22Rv1 (cell line): Measurements from ENCODE around the gene PALLD.

Experiments
- H3K27ac ChIP-seq: fragments of 450-650 bp; 2 replicates; pipeline ENCODE4 v1.5.1; 2017
- ZFX ChIP-seq: fragments of 450-650 bp; IDR thresholded peaks from 2 replicates; pipeline ENCODE4 v1.6.1; 2017; ENCODE audit warnings: antibody characterized with exemption, borderline replicate concordance
- TF ChIP-seq, protein P1 (sequence below): fragments of 450-650 bp; IDR thresholded peaks from 2 replicates; pipeline ENCODE4 v1.5.1; 2017; ENCODE audit warnings: mild to moderate bottlenecking

Gene PALLD

DNA sequence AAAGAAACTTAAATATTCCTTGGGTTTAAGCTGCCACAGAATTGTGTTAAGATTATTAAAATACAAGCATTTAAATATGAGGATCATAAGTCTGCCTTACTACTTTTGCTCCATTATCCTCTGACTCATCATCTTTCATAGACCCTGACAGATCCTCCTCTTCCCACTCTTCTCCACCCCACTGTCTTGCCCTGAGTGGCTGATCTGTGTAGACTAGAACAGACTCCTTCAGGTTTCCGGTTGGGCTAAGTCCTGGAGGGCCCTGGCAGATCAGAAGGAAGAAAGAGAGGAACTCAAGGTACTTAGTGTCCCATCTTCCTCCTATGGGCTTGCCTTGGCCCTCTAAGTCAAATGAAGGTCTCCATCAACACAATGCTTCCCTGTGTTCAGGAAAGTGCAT, 30.7 kb downstream of the PALLD start:
- no peak for TF ChIP-seq ZFX
- TF ChIP-seq, protein P1, sequence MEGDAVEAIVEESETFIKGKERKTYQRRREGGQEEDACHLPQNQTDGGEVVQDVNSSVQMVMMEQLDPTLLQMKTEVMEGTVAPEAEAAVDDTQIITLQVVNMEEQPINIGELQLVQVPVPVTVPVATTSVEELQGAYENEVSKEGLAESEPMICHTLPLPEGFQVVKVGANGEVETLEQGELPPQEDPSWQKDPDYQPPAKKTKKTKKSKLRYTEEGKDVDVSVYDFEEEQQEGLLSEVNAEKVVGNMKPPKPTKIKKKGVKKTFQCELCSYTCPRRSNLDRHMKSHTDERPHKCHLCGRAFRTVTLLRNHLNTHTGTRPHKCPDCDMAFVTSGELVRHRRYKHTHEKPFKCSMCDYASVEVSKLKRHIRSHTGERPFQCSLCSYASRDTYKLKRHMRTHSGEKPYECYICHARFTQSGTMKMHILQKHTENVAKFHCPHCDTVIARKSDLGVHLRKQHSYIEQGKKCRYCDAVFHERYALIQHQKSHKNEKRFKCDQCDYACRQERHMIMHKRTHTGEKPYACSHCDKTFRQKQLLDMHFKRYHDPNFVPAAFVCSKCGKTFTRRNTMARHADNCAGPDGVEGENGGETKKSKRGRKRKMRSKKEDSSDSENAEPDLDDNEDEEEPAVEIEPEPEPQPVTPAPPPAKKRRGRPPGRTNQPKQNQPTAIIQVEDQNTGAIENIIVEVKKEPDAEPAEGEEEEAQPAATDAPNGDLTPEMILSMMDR, result no peak
- H3K27ac ChIP-seq, result no peak overlapping the region

- H3K27ac ChIP-seq, result no peak overlapping the region
- no peak for TF ChIP-seq ZFX
- TF ChIP-seq, protein P1, result no peak
These were observed 31.5 kb downstream of the PALLD start for GRCh38 chr4:168528131-168528949.

DNA sequence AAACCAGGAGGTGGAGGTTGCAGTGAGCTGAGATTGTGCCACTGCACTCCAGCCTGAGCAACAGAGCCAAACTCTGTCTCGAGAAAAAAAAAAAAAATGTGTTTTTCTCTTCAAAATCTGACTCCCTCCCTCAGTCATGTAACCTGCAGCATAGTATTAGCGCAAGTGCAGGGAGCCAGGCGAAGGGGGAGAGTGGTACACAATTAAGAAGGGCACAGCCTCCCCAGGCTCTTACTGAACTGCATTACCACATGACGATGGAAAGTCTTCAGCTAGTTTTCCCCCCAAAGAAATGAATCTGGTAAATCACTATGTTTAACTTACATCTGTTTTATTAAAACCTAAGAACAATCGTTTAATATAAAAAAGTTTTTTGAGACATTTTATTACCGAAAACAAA, 32.4 kb downstream of the PALLD start:
- no peak overlapping the region for H3K27ac ChIP-seq
- TF ChIP-seq ZFX, result no peak

DNA sequence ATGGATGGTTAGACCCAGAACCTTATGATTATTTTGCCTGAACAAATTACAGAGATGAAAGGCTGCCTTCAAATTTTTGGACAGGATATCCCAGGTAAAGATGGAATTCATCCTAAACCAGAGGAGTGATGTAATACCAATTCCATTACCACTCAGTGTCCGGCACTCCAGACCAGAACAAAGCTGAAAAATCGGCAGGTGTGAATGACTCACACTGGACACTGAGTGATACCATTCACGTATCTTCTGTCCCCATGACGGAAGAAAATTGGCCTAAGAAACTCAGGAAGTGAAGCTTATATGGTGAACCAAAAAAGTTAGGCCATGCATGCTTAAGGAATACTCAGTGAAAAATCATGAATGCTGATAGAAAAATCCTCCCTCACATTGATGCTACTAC, 34.5 kb downstream of the PALLD start:
- TF ChIP-seq, protein P1, result no peak
- no peak for TF ChIP-seq ZFX
- H3K27ac ChIP-seq, result no peak overlapping the region

GRCh38 chr4:168534535-168534934, 37.7 kb downstream of the PALLD start:
- TF ChIP-seq, protein P1, result no peak
- TF ChIP-seq ZFX, result no peak
- H3K27ac ChIP-seq, result no peak overlapping the region

GRCh38 chr4:168535689-168536088, 38.8 kb downstream of the PALLD start:
- no peak overlapping the region for H3K27ac ChIP-seq
- no peak for TF ChIP-seq ZFX
- TF ChIP-seq, protein P1, result no peak

GRCh38 chr4:168536448-168536847, 39.6 kb downstream of the PALLD start:
- TF ChIP-seq ZFX, result no peak
- no peak overlapping the region for H3K27ac ChIP-seq

- TF ChIP-seq, protein P1, result no peak
- no peak for TF ChIP-seq ZFX
- H3K27ac ChIP-seq, result no peak overlapping the region
These were observed 40.2 kb downstream of the PALLD start for GRCh38 chr4:168537086-168537485.
